NCI-H748 (cell line): ENCODE measurements around the gene CCND2.
A peak's percentile ranks its signal among the peaks of the same experiment; 100 is the strongest.

ENCODE experiments used
- DNase-seq: peaks from one replicate; lab custom pipeline; 2025; ENCODE audit not compliant: unreplicated experiment; lab: John Stamatoyannopoulos, UW

Gene CCND2

DNA sequence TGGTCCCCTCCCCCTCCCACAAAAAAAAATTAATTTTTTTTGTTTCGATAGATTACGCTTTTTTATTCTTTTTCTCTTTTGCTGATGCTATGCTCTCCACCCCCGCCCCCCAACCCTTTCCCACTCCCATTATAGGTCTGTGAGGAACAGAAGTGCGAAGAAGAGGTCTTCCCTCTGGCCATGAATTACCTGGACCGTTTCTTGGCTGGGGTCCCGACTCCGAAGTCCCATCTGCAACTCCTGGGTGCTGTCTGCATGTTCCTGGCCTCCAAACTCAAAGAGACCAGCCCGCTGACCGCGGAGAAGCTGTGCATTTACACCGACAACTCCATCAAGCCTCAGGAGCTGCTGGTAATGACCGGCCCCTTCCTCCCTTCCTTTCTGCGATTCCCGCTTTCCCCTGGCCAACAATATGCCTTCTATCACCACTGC lies 2.3 kb downstream of the CCND2 start:
- DNase-seq: peak; percentile 6

DNA sequence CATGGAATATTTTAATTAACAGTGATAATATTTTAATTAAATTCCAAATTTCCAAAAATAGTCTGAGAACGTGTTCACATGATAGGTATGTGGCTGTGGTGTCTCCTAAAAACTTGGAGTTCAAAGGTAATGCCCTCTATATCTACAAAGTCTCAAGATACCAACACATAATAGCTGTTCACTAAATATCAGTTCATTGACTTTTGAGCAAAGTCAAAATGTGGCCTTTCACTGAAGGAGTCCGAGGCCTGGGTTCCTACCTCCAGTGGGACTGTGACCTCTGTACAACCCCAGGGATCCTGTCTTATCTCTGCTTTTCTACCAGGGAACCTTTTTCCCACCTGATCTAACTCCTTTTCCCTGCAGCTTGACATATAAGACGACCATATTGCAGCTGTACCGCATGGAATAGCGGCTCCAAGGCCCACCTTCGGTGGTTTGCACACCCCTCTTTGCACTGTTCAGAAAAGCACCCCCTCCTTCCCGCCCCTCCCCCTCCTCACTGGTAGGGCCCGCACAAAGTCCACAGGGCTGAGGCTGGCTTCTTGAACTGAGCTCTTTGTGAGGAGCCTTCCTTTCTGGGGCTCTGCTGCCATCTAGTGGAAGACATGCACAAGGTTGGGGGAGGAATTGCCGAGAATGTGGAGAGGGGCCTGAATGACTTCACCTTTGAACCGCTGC lies 3.1 kb downstream of the CCND2 start:
- peak; percentile 62 for DNase-seq

GRCh38 chr12:4277205-4277543 lies 3.6 kb downstream of the CCND2 start:
- no peak for DNase-seq

DNA sequence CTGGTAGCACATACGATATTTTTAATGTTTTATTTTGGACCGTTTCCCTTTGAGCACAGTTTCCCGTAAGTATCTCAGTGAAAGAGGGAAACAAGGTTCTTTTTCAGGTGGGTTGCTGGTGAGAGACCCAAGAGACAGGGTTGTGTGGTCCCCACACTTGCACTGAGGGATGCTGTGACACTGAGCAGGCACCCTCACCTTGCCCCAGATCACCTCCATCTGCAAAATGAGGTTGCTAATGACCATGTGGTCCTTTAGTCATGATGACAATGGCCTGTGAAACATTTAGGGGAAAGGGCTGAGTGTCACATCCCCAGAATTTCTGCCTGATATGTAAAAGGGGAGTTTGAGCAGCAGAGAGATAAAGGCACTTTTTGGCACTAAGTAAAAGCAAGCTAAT lies 4.3 kb downstream of the CCND2 start:
- DNase-seq: no peak

- no peak for DNase-seq
Observed at GRCh38 chr12:4278329-4279197, 5.0 kb downstream of the CCND2 start.

DNA sequence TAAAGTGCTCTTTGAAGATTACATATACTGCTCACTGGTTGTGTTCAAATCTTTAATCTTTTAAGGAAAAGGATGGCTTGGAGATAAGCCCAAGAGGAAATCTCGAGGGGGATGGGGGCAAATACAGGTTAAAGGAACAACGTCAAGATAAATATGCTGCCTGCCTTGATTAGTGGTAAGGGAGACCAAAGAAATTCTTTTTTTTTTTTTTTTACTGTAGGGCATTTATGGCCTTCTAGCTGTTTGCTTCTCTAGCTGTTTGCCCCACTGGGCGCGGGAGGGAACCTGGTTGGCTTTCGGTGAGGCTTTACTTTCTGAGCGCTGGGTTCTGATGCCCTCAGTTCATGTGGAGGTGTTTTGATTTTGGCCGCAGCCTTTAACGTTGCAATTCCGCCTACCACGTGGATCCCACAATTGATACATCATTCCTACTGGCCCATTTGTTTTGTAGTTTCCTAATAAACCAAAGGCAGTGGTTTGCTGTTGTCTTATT lies 5.7 kb downstream of the CCND2 start:
- DNase-seq: no peak

- no peak for DNase-seq
Observed at GRCh38 chr12:4280351-4281163, 7.0 kb downstream of the CCND2 start.

GRCh38 chr12:4281173-4281654 lies 7.7 kb downstream of the CCND2 start:
- DNase-seq: no peak

DNA sequence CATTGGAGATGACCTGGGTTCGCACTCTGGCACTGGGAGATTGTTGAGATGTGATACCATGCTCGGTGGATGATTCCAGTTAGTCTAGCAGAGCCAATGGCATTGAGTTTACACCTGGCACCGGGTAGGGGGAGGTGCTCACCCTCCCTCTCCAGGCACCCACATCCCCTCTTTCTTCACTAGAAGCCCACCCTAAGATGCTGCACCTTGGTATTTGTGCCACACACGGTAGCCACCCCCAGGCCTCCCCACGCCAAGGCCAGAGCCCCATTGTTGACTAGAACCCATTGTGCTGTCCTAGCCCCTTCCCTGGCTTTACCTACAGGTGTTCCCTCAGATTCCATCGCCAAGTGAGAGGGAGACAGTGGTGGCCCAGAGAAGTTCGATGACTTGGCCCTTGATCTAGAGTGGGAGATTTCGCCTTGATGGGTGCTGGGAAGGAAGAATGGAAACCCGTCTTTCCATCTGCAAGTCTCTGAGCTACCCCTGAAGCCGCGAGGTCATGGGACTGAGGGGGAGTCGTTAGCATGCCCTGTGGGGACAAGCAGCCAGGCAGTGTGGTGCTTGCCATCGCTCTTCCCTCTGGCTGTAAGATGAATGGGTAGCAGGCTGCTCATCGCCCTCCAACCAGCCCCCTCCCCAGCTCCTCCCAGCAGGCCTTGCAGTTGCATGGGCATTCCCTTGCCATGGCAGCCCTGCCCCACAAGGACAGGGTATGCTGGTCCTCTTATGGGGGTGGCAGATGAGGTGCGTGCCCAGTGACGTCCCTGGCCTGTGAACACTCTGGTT lies 8.7 kb downstream of the CCND2 start:
- DNase-seq: no peak

DNA sequence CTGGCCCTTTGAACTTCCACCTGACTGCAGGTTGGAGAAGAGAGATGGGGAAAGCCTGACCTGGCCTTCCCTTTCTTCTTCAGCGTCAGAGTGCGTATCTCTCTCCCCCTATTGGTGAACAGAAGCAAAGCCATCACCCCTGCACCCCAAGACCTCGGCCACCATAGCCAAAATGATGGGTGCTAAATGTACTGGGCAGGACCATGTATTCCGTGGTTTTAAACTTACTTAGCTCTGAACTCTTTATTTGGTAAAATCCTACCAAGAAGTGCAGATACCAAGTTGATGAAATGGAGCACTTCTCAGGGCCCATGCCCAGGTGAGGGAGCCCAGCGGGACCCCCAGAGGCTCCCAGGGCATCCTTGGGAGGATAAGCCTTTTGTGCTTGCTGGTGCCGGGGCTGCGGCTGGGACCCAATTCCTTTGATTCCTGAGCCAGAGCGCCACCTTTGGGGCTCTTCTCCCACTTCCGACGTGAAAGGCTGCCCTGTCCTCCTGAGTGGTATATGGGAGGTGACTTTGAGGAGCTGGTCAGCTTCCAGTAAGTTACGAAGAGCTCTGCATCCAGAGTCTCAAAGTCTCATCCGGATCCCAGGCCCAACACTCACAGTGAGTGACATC lies 9.4 kb downstream of the CCND2 start:
- no peak for DNase-seq

GRCh38 chr12:4283512-4284255 lies 10.1 kb downstream of the CCND2 start:
- DNase-seq: no peak

DNA sequence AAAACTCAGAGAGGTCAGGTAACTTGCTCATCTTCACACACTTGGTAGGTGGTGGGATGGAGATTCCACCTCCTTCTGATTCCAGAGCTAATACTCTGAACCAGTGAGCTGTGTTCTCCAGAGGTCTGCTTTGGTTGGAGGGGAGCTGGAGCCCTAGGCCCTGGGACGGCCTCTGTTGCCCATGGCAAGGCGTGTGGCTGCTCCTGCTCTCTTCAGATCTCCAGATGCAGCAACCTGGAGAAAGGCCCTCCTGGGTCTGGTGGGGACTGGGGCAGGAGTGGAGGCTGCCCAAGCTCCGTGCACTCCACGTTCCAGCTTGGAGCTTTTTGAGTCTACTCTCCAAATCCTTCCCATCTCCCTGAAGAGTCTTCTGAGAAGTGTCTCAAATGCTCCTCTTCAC lies 10.7 kb downstream of the CCND2 start:
- no peak for DNase-seq

GRCh38 chr12:4285070-4285469 lies 11.5 kb downstream of the CCND2 start:
- no peak for DNase-seq

- DNase-seq: no peak
Observed at GRCh38 chr12:4286228-4286627, 12.7 kb downstream of the CCND2 start.

GRCh38 chr12:4286771-4287317 lies 13.3 kb downstream of the CCND2 start:
- no peak for DNase-seq

DNA sequence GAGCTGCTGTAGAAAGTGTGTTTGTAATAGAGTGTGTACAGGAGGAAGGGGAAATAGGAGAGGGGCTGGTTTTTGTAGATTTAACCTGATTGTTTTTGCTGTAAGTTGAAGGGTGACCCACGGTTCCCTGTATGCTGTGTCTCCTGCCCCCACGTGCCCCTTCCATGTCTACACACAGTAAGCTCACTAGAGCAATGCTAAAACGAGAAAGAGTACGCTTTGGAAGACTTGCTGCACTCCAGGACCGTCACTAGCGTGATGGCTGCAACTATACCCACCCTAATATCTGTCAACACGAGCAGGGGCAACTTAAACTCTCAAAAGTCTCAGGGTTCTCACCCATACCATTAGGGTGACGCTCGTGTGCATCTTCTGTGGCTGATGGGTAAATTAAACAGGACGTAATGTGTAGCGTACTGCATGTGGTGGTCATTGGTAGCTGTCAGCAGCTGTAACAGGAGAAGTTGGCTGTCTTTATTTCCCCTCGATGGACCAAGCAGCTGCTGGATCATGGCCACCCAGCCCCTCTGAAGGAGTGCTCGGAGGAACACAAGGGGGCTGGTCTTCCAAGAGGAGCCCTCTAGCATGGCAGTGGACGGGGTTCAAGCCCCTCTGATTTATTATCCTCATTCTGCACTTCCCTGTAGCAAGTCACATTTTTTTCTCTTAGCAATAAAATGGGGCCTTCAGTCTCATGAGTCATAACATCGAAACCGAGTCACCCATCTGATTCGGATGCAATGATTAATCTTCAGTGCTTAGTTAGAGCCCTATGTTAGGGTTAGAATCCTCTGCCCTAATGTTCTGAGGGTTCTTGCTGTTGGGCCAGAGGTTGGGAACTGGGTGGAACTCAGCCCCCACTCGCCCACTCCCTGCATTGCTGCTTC lies 14.0 kb downstream of the CCND2 start:
- no peak for DNase-seq

DNA sequence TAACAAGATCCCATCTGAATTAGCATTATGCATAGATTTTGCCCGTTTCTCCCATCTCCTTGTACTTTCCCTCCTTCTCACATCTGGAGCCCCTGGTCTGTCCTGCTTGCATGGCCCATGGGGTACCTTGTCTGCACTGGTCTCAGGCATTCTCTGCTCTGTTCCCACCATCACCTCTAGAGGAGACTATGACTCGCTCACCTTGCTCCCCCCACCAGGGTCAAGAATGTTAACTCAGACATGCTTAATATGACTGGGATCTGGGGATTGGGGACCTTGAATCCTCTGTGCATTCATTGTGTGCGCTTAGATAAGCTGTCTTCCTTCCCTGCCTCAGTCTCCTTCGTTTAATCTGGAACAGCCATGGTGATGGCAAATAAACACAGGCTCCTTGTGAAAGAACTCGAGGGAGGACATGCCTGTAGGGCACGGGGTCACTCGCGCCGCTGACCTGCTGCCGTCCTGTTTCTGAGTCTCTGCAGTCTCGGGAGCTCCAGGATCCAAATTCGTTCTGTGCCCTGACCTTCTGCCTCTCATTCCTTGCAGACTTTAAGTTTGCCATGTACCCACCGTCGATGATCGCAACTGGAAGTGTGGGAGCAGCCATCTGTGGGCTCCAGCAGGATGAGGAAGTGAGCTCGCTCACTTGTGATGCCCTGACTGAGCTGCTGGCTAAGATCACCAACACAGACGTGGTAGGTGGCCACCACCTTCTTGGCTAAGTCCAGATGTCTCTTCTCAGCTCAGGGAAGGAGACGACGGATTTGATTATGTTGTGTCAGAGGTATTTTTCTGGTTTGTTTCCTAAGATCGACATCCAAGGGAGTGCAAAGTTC lies 15.0 kb downstream of the CCND2 start:
- DNase-seq: no peak
